Neural progenitor cell (in vitro differentiated cells): ENCODE measurements around the gene RAE1.

ENCODE experiments used
- CTCF ChIP-seq: fragments of 200-600 bp; sonication (generic); IDR thresholded peaks from 2 replicates; pipeline ENCODE4 v1.5.1; 2017; ENCODE audit warnings: antibody characterized with exemption, mild to moderate bottlenecking
- EZH2 ChIP-seq: fragments of 200-600 bp; sonication (generic); IDR thresholded peaks from 2 replicates; pipeline ENCODE4 v1.6.1; 2017; ENCODE audit warnings: antibody characterized with exemption, mild to moderate bottlenecking, moderate library complexity
- EZH2phosphoT487 ChIP-seq: fragments of 200-600 bp; sonication (generic); IDR thresholded peaks from 2 replicates; pipeline ENCODE4 v1.6.1; 2017; ENCODE audit warnings: antibody characterized with exemption

GRCh38 chr20:57341663-57342062 is 9.4 kb upstream of the RAE1 start:
- TF ChIP-seq CTCF: no peak
- TF ChIP-seq EZH2phosphoT487: no peak
- no peak for TF ChIP-seq EZH2
